HG03558 (cell line): ENCODE data around the gene CD14.
"Not testable (repeated sequence)": the region's sequence is repeated elsewhere in the genome, so short reads cannot be mapped to it uniquely, and the experiment has no call there.

Source experiments
- ATAC-seq: cut with Tn5 transposase; IDR thresholded peaks from one replicate; pipeline ENCODE4 v1.9.1; 2021; ENCODE audit warnings: moderate number of reproducible peaks; ENCODE audit not compliant: unreplicated experiment; ENCODE audit errors: extremely low read depth

CD14 gene

DNA sequence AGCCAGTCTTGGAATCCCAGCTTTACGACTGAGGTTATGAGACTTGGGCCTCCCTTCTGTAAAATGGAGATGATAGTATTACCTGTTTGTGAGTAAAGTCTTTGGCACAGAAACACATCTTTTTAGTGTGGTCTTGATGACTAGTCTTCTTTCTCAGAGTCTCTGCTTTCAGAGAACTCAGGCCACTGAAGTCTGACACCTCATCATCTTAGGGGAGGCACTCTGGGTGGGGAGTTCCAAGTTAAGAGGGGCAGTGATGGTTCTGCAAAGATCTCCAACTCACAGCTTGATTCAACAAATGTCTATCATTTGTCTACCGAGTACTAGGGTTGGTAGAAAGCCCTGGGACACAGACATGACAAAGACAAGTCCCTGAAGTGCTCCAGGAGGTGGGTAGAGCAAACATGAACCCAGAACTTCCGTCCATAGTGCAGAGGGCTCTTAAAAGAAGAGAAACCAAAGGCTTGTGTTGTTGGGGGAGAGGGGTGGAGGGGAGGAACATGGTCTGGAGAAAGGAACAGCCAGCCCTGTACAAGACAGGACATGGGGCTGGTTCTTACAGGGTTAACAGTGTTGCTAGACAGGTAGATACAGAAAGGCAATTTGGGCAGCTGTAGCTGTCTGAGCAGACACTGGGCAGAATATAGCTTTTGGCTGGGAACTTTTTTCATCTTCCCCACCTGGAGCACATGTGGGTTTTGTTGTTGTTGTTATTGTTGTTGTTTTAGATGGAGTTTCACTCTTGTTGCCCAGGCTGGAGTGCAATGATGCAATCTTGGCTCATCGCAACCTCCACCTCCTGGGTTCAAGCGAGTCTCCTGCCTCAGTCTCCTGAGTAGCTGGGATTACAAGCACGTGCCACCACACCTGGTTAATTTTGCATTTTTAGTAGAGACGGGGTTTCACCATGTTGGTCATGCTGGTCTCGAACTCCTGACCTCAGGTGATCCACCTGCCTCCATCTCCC is 2.6 kb upstream of the CD14 start:
- no peak for ATAC-seq

- no peak for ATAC-seq
Observed at GRCh38 chr5:140634103-140634502, 1.1 kb upstream of the CD14 start.

- no peak for ATAC-seq
Observed at GRCh38 chr5:140633501-140633900, 526 bp upstream of the CD14 start.

- ATAC-seq: no peak
Observed at GRCh38 chr5:140632366-140633020, 482 bp downstream of the CD14 start.

- ATAC-seq: no peak
Observed at GRCh38 chr5:140631831-140632365, 1.1 kb downstream of the CD14 start.

DNA sequence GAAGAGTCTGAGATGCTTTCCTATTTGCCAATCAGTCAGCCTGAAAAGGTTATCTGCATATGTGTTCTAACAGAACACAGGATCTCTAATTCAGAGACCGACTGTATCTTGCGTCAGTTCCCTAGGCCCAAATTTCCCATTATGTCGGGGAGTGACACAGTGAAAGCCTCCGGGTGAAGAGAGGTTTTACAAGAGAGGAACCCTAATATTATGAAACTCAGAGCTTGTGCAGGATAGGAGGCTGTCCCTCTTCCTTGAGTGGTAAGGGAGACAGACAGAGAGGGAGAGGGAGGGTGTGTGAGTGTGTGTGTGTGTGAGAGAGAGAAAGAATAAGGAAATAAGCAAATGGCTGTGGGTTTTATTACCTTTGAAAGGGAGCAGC is 1.9 kb downstream of the CD14 start:
- ATAC-seq: no peak

GRCh38 chr5:140630292-140631035 is 2.5 kb downstream of the CD14 start:
- no peak for ATAC-seq

- no peak for ATAC-seq
Observed at GRCh38 chr5:140628711-140629110, 4.3 kb downstream of the CD14 start.

- no peak for ATAC-seq
Observed at GRCh38 chr5:140627972-140628371, 5.0 kb downstream of the CD14 start.

- not testable (repeated sequence) for ATAC-seq
Observed at GRCh38 chr5:140624886-140625285, 8.1 kb downstream of the CD14 start.

DNA sequence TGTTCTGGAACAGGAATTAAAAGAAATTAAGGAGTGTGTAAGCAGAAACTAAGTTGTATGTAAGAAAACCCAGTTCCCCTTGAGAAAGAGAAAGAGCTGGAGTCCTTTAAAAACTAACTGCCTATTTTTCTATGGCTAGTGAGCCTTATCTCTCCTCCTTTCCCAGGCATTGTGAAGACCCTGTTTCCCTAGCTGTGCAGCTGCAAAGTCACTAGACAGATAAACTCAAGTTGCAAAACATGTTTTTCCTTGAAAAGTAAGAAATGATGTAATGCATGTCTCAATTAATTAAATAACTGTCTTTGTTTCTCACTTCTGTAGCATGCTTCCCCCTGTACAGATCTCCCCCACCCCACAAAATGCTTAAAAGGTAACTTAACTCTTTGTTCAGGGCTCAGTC is 9.9 kb downstream of the CD14 start:
- not testable (repeated sequence) for ATAC-seq

GRCh38 chr5:140622301-140622700 is 10.7 kb downstream of the CD14 start:
- no peak for ATAC-seq

DNA sequence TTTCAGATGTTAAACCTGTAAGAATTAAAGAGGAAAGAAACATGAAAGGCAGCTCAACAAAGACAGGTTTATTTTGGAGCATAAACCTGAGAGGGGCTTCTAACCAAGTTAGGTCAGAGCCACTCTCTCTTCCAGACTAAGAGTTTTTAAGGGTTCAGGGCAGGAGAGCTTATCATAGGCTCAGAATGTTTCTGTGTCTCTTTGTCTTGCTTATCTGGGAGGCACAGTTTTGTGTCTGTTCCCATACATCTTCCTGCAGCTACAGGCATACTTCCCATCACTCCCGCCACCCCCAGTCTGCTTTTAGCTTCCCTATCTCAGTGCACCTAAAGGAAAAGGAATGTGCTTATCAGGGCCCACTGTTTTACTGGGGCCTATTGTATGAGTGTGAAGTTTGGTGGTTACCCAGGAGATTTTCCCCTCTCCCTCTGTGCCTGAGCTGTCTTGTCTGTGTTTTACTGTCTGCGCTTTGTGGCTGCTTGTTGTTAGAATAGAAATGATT is 21.9 kb downstream of the CD14 start:
- ATAC-seq: no peak

DNA sequence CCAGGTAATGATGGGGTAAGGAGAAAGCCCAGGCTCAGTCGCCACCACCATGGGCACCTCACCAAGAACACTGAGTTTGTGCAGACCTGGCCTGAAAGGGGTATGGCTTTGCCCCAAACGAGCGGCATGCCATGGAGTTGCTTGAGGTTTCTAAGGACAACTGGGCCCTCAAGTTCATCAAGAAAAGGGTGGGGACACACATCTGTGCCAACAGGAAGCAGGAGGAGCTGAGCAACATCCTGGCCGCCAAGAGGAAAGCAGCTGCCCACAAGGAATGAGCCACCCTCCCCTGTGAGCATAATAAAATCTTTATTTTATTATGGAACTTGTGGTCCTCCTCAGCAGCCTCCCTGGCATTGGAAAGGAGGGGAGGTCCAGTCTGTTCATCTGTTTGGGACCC is 23.8 kb downstream of the CD14 start:
- ATAC-seq: no peak

GRCh38 chr5:140608722-140609121 is 24.3 kb downstream of the CD14 start:
- ATAC-seq: no peak

GRCh38 chr5:140607031-140607430 is 25.9 kb downstream of the CD14 start:
- ATAC-seq: no peak

- ATAC-seq: no peak
Observed at GRCh38 chr5:140605879-140606278, 27.1 kb downstream of the CD14 start.

- no peak for ATAC-seq
Observed at GRCh38 chr5:140603734-140604133, 29.2 kb downstream of the CD14 start.

- ATAC-seq: not testable (repeated sequence)
Observed at GRCh38 chr5:140603446-140603698, 29.6 kb downstream of the CD14 start.

DNA sequence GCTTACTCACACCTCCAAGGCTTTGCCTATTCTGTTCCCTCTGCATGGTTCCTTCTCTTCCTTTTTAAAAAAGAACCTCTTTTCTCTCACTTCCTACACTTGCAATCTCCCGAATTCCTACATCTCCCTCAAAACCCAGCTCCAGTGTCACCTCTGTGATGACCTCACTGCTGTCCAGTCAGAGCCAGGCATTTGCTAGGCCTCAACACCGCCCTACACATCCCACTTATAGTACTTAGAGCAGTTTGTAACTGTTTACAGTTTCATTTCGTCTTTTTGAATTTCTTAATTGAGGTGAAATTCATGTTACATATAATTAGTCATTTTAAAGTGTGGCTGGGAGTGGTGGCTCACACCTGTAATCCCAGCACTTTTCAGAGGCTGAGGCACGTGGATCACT is 30.8 kb downstream of the CD14 start:
- no peak for ATAC-seq

DNA sequence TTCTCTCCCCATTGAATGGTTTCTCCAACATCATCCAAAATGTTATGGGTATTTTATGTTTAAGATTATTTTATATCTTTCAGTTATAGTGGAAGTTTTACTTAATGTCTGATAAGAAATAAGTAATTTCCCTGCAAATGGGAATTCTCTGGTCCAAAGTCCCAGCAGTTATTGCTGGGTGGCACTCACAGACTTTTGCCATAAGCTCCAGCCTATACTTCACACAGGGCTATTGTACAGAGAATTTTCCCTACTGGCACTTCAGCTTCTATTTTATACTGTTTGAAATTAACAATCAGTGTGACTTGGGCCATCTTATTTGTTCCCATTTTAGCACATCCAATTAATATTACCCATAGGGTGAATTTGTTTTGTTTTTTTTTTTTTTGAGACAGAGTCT is 32.9 kb downstream of the CD14 start:
- no peak for ATAC-seq
